Mononuclear cell (primary cell): ENCODE results near the gene DPYSL5. TPM values are rescaled to one million over a fixed set of nuclear protein-coding genes. Genes with fewer than 3 reads are reported as not detected.

ENCODE experiments used
- H3K27me3 ChIP-seq: 2 replicates; pipeline ENCODE4 v1.6.0; 2011; ENCODE audit warnings: low read length, control low read depth; ENCODE audit not compliant: insufficient read depth
- H3K4me1 ChIP-seq: 2 replicates; pipeline ENCODE4 v1.5.1; 2011; ENCODE audit warnings: mild to moderate bottlenecking, low read length, control low read depth; ENCODE audit not compliant: insufficient read depth
- H3K4me3 ChIP-seq: 2 replicates; pipeline ENCODE4 v1.5.1; 2011; ENCODE audit warnings: mild to moderate bottlenecking, low read length, moderate library complexity
- H3K9me3 ChIP-seq: 2 replicates; pipeline ENCODE4 v1.5.1; 2011; ENCODE audit warnings: low read depth, mild to moderate bottlenecking, control low read depth, low read length
- total RNA-seq: library from RNA; depleted of rRNA; stranded (reverse); fragments of >200 nt; gene quantifications from one replicate; pipeline ENCODE4 v1.2.3, GENCODE V29; 2012

DPYSL5 gene
- total RNA-seq, 1 donor: not detected

GRCh38 chr2:26938399-26939118 lies 90.6 kb downstream of the DPYSL5 start:
- Histone ChIP-seq H3K27me3 (no peaks in the 10 kb centered on the region), H3K4me1 (no peaks in the 10 kb centered on the region), H3K9me3 (no peaks in the 10 kb centered on the region), H3K4me3 (no peak overlapping the region)

DNA sequence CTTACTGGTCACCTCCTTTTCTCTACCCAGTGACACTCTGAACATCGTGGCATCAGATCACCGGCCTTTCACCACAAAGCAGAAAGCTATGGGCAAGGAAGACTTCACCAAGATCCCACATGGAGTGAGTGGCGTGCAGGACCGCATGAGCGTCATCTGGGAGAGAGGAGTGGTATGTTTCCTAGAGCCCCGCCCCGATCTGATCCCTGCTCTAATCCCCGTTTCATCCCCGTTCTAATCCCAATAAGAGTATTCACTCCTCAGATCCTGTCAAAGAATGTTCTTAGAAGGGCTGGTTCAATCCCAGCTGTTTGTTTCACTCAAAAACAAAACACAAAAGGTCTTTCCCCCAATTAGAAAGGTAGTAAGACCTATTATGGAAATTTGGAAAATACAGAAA lies 92.1 kb downstream of the DPYSL5 start:
- H3K4me3 ChIP-seq: no peak overlapping the region
- H3K9me3 ChIP-seq: no peaks in the 10 kb centered on the region
- H3K27me3 ChIP-seq: no peaks in the 10 kb centered on the region
- H3K4me1 ChIP-seq: no peaks in the 10 kb centered on the region

- Histone ChIP-seq H3K4me3 (no peak overlapping the region), H3K4me1 (no peaks in the 10 kb centered on the region), H3K27me3 (no peaks in the 10 kb centered on the region), H3K9me3 (no peaks in the 10 kb centered on the region)
Measured at GRCh38 chr2:26941486-26941885, 93.6 kb downstream of the DPYSL5 start.

GRCh38 chr2:26942543-26943295 lies 94.8 kb downstream of the DPYSL5 start:
- no peak overlapping the region for H3K4me3 ChIP-seq
- H3K9me3 ChIP-seq: no peaks in the 10 kb centered on the region
- H3K27me3 ChIP-seq: no peaks in the 10 kb centered on the region
- H3K4me1 ChIP-seq: no peaks in the 10 kb centered on the region

GRCh38 chr2:26945991-26946750 lies 98.2 kb downstream of the DPYSL5 start:
- Histone ChIP-seq H3K4me3 (no peak overlapping the region), H3K27me3 (no peaks in the 10 kb centered on the region), H3K4me1 (no peaks in the 10 kb centered on the region), H3K9me3 (no peaks in the 10 kb centered on the region)

DNA sequence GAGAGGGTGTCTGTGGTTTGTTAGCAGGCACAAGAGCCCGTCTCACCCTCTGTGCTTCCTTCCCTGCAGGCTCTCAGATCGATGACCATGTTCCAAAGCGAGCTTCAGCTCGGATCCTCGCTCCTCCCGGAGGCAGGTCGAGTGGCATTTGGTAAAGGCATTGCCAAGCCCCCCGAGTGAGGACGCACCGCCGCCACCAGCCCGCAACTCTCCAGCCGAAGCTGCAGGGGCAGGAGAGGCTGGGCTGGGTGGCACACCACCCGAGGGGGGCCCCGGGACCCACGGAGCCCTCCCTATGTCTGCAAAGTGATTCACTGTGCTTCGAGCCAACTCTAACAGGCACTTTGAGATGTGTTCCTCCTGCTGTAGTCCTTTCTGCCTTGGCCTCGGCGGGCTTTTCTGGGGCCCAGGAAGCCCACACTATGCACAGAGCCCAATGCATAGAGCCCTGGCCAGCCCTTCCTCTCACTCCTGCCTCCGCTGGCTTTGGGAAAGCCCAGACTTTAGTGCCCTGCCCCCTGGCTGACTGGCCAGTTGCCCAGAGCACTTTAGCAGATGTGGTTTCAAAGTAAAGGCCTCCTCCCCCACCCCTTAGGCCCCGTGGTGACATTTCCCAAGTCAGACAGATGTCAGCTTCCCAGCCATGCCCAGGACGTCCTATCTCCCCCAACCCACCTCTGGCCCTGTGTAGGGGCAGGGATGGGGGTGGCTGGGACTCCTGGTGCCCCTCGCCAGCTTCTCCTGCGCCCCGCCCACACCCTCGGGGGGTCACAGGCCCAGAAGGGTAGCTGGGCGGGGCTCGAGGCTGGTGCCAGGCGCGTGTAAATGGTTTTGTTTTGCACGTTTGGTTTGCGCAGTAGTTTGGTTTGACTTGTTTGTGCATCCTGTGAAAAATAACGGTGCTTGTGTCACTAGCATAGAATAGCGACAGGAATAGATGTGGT lies 99.2 kb downstream of the DPYSL5 start:
- no peak overlapping the region for H3K4me3 ChIP-seq
- no peaks in the 10 kb centered on the region for H3K9me3 ChIP-seq
- no peaks in the 10 kb centered on the region for H3K27me3 ChIP-seq
- H3K4me1 ChIP-seq: no peaks in the 10 kb centered on the region

DNA sequence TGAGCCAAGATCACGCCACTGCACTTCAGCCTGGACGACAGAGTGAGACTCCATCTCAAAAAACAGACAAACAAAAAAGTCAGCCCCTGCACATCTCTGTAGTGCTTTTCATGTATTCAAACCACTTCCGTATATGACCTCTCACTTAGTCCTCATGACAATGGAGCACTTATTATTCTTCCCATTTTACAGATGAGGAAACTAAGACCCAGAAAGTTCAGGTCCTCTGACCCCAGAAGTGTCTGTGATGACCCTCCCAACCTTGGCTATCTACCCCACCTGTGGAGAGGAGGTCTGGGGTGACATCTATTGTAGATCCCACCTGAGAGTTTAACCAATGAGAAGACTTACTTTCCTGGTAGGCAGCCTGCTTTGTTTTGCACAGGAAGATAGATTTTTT lies 100.9 kb downstream of the DPYSL5 start:
- H3K4me1 ChIP-seq: no peaks in the 10 kb centered on the region
- H3K9me3 ChIP-seq: no peaks in the 10 kb centered on the region
- H3K4me3 ChIP-seq: no peak overlapping the region
- H3K27me3 ChIP-seq: peaks cover 4% of the 10 kb centered on the region

DNA sequence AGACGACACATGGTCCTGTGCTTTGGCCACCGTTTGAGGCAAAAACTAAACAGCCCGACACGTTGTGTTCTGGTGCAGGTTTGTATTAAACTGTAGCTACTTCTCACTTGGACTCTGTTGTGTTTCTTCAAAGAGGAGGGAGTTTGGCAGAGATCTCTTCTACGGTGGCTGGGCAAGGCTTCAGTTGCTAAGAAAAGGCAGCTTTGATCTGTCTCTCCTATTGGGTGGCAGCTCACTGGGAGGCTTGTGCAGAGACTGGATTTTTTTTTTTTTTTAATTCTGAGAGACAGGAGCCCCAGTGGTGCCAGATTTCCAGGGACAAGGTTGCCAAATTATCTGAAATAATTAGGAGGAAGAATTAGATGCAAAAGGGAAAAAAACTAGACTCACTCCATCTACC lies 102.3 kb downstream of the DPYSL5 start:
- Histone ChIP-seq H3K4me3 (no peak overlapping the region), H3K27me3 (peaks cover 10% of the 10 kb centered on the region), H3K4me1 (no peaks in the 10 kb centered on the region), H3K9me3 (no peaks in the 10 kb centered on the region)

DNA sequence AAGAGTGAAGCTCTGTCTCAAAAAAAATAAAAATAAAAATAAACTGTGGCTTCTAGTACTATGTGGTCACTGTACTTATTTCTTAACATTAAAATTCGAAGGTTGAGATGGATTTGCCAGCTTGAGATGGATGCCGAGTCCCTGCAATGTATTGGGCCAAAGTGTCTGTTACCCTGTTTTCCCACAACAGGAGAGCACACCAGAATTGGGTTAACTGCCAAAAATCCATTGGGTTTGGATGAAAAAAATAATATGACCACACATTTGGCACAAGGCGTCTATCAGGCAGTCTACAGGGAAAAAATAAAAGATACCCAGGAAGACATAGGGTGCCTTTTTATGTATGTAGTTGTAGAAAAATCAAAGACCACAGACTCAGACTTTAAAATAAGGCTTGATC lies 103.3 kb downstream of the DPYSL5 start:
- Histone ChIP-seq H3K4me3 (no peak overlapping the region), H3K27me3 (peaks cover 11% of the 10 kb centered on the region), H3K9me3 (no peaks in the 10 kb centered on the region), H3K4me1 (no peaks in the 10 kb centered on the region)

- Histone ChIP-seq H3K4me1 (no peaks in the 10 kb centered on the region), H3K4me3 (no peak overlapping the region), H3K27me3 (peaks cover 14% of the 10 kb centered on the region), H3K9me3 (no peaks in the 10 kb centered on the region)
Measured at GRCh38 chr2:26952374-26952773, 104.4 kb downstream of the DPYSL5 start.

DNA sequence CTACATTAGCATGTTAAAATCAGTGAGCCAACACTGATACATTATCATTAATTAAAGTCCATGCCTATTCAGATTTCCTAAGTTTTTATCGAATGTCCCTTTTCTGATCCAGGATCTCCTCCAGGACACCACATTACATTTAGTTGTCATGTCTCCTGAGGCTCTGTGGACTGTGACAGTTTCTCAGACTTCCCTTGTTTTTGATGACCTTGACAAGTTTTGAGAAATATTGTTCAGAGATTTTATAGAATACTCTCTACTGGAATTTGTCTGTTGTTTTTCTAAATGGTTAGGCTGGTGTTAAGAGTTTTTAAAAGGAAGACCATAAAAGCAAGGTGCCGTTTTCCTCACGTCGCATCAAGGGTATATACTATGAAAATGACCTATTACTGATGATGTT lies 106.2 kb downstream of the DPYSL5 start:
- Histone ChIP-seq H3K27me3 (peaks cover 14% of the 10 kb centered on the region), H3K4me1 (no peaks in the 10 kb centered on the region), H3K9me3 (no peaks in the 10 kb centered on the region), H3K4me3 (no peak overlapping the region)

DNA sequence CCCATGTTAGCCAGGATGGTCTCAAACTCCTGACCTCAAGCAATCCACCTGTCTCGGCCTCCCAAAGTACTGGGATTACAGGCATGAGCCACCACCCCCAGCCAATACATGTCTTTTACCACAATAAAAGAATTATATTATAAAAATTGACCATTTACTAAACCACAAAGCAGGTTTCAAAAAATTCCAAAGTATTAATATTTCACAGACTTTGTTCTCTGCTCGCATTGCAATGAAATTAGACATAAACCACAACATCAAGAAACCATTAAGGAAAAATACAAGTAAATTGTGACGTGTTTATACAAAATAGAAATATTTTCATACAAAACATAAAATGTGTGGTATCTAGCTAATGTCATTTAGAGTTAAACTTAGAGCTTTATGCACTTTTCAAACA lies 109.1 kb downstream of the DPYSL5 start:
- no peaks in the 10 kb centered on the region for H3K9me3 ChIP-seq
- peaks cover 14% of the 10 kb centered on the region for H3K27me3 ChIP-seq
- H3K4me3 ChIP-seq: no peak overlapping the region
- H3K4me1 ChIP-seq: peaks cover 5% of the 10 kb centered on the region

DNA sequence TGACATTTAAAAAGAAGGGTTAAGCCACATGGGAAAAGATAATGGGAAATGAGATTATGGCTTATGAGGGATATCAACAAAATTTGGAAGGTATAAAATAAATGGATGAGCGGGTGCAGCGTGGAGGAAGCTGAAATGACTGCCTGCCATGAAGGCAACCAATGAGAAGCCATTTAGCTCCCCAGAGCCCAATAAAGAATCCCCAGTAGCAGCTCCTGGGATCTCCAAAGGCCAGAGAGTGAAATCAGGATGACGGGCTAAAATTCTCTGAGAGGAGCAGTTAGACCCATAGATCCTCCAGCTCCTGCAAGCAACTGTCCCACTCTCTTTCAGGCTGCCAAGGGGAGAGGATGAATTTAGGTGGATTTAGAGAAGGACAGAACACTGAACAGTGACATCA lies 109.6 kb downstream of the DPYSL5 start:
- Histone ChIP-seq H3K27me3 (peaks cover 14% of the 10 kb centered on the region), H3K4me1 (peaks cover 5% of the 10 kb centered on the region), H3K4me3 (no peak overlapping the region), H3K9me3 (no peaks in the 10 kb centered on the region)

DNA sequence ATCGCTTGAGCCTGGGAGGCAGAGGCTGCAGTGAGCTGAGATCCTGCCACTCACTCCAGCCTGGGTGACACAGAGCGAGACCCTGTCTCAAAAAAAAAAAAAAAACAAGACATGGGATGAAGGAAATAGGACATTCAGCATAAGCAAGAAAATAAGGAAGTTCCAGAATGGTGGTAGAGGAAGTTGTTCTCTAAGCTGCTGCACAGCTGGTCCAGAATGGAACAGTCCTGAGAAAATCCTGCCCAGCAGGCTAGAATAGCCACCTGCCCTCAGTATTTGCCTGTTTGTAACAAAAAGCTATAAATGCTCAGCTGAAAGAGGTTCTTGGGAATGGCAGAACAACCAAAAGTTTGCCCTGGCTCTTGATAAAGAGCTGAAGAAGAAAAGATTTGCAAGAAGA lies 111.4 kb downstream of the DPYSL5 start:
- H3K4me3 ChIP-seq: no peak overlapping the region

More for the DNA sequence above, 111.4 kb downstream of the DPYSL5 start:
- no peaks in the 10 kb centered on the region for H3K9me3 ChIP-seq
- peaks cover 10% of the 10 kb centered on the region for H3K27me3 ChIP-seq
- peaks cover 5% of the 10 kb centered on the region for H3K4me1 ChIP-seq
